WTC11 (cell line): ENCODE results near the gene SLC25A14. TPM values are rescaled to one million over a fixed set of nuclear protein-coding genes. Genes with fewer than 3 reads are reported as not detected.

Experiments
- ATAC-seq: fragments of 200-7000 bp; cut with Tn5 transposase; 2 replicates; pipeline ENCODE4 v1.10.0; 2021; ENCODE audit warnings: mild to moderate bottlenecking, moderate library complexity
- CTCF ChIA-PET: fragments of 300-600 bp; sonication (Branson Sonifier 250); formaldehyde crosslinking; loops from one replicate; lab custom pipeline; 2021; ENCODE audit warnings: antibody characterized with exemption; lab: Charles Lee
- POLR2A ChIA-PET: fragments of 350-600 bp; sonication (Branson Sonifier 250); formaldehyde crosslinking; loops from one replicate; lab custom pipeline; 2021; ENCODE audit warnings: antibody characterized with exemption; lab: Charles Lee
- DNase-seq: peaks from one replicate; pipeline ENCODE4 v3.0.0; 2021; ENCODE audit warnings: low spot score
- H3K27ac Mint-ChIP-seq: 2 replicates; pipeline ENCODE4 v1.8.0; 2021; ENCODE audit warnings: mixed read lengths
- H3K27me3 Mint-ChIP-seq: 2 replicates; pipeline ENCODE4 v1.8.0; 2021; ENCODE audit warnings: low read depth, mild to moderate bottlenecking, moderate library complexity, mixed read lengths
- H3K36me3 Mint-ChIP-seq: 2 replicates; pipeline ENCODE4 v1.8.0; 2021; ENCODE audit warnings: mixed read lengths
- H3K4me1 Mint-ChIP-seq: 2 replicates; pipeline ENCODE4 v1.8.0; 2022; ENCODE audit warnings: mixed read lengths
- H3K4me3 Mint-ChIP-seq: 2 replicates; pipeline ENCODE4 v1.8.0; 2021; ENCODE audit warnings: mild to moderate bottlenecking, moderate library complexity, mixed read lengths
- H3K9me3 Mint-ChIP-seq: 2 replicates; pipeline ENCODE4 v1.8.0; 2021; ENCODE audit warnings: mixed read lengths
- ATF1 ChIP-seq: sonication (generic); formaldehyde crosslinking; IDR thresholded peaks from 2 replicates; pipeline ENCODE4 v1.8.1; 2023; ENCODE audit warnings: mild to moderate bottlenecking, moderate library complexity, missing genetic modification reagents
- CREB1 ChIP-seq: sonication (generic); formaldehyde crosslinking; IDR thresholded peaks from 2 replicates; pipeline ENCODE4 v1.8.0; 2023; ENCODE audit warnings: mild to moderate bottlenecking, missing genetic modification reagents
- E2F4 ChIP-seq: sonication (generic); formaldehyde crosslinking; IDR thresholded peaks from 2 replicates; pipeline ENCODE4 v1.8.1; 2022; ENCODE audit warnings: low read depth, mild to moderate bottlenecking, moderate library complexity, missing genetic modification reagents, borderline replicate concordance
- E2F5 ChIP-seq: sonication (generic); formaldehyde crosslinking; IDR thresholded peaks from 2 replicates; pipeline ENCODE4 v1.8.1; 2022; ENCODE audit warnings: mild to moderate bottlenecking, moderate library complexity, missing genetic modification reagents
- ERG ChIP-seq: fragments of 250-450 bp; sonication (Bioruptor Pico); IDR thresholded peaks from 2 replicates; pipeline ENCODE4 v1.8.0; 2021; ENCODE audit warnings: mild to moderate bottlenecking
- FOXJ3 ChIP-seq: sonication (generic); formaldehyde crosslinking; IDR thresholded peaks from 2 replicates; pipeline ENCODE4 v1.9.0; 2021; ENCODE audit warnings: missing genetic modification reagents, mild to moderate bottlenecking, borderline replicate concordance
- GRHL2 ChIP-seq: fragments of 250-450 bp; sonication (Bioruptor Pico); IDR thresholded peaks from 2 replicates; pipeline ENCODE4 v1.8.0; 2022; ENCODE audit warnings: mild to moderate bottlenecking, moderate library complexity; ENCODE audit not compliant: insufficient replicate concordance, severe bottlenecking
- HMGA2 ChIP-seq: fragments of 250-450 bp; sonication (Bioruptor Pico); IDR thresholded peaks from 2 replicates; pipeline ENCODE4 v1.4.0; 2021; ENCODE audit warnings: mild to moderate bottlenecking, moderate library complexity
- HMGXB4 ChIP-seq: sonication (generic); formaldehyde crosslinking; IDR thresholded peaks from 2 replicates; pipeline ENCODE4 v1.8.1; 2023; ENCODE audit warnings: mild to moderate bottlenecking, moderate library complexity, missing genetic modification reagents
- KAT7 ChIP-seq: sonication (generic); formaldehyde crosslinking; IDR thresholded peaks from 2 replicates; pipeline ENCODE4 v1.8.1; 2023; ENCODE audit warnings: missing genetic modification reagents, mild to moderate bottlenecking, borderline replicate concordance
- NFYB ChIP-seq: sonication (generic); formaldehyde crosslinking; conservative IDR thresholded peaks from 2 replicates; pipeline ENCODE4 v1.8.0; 2022; ENCODE audit warnings: low read depth, missing genetic modification reagents
- NR1H2 ChIP-seq: sonication (generic); formaldehyde crosslinking; IDR thresholded peaks from 2 replicates; pipeline ENCODE4 v1.9.0; 2021; ENCODE audit warnings: mild to moderate bottlenecking, moderate library complexity, missing genetic modification reagents
- OVOL2 ChIP-seq: fragments of 250-450 bp; sonication (Bioruptor Pico); IDR thresholded peaks from 2 replicates; pipeline ENCODE4 v1.9.0; 2021; ENCODE audit warnings: mild to moderate bottlenecking, borderline replicate concordance
- PREB ChIP-seq: sonication (generic); formaldehyde crosslinking; IDR thresholded peaks from 2 replicates; pipeline ENCODE4 v1.8.1; 2022; ENCODE audit warnings: mild to moderate bottlenecking, missing genetic modification reagents, moderate library complexity, borderline replicate concordance
- SMAD4 ChIP-seq: sonication (generic); formaldehyde crosslinking; IDR thresholded peaks from 2 replicates; pipeline ENCODE4 v1.8.0; 2022; ENCODE audit warnings: mild to moderate bottlenecking, missing genetic modification reagents
- SOX15 ChIP-seq: fragments of 250-450 bp; sonication (Bioruptor Pico); IDR thresholded peaks from 2 replicates; pipeline ENCODE4 v1.9.0; 2021; ENCODE audit warnings: mild to moderate bottlenecking
- TCF7 ChIP-seq: sonication (generic); formaldehyde crosslinking; IDR thresholded peaks from 2 replicates; pipeline ENCODE4 v1.8.0; 2022; ENCODE audit warnings: mild to moderate bottlenecking, low read depth, missing genetic modification reagents, moderate library complexity
- TEAD1 ChIP-seq: sonication (generic); formaldehyde crosslinking; IDR thresholded peaks from 2 replicates; pipeline ENCODE4 v1.8.0; 2022; ENCODE audit warnings: mild to moderate bottlenecking, missing genetic modification reagents
- TEAD4 ChIP-seq: sonication (generic); formaldehyde crosslinking; IDR thresholded peaks from 2 replicates; pipeline ENCODE4 v1.8.0; 2022; ENCODE audit warnings: mild to moderate bottlenecking, missing genetic modification reagents
- USF1 ChIP-seq: sonication (generic); formaldehyde crosslinking; IDR thresholded peaks from 2 replicates; pipeline ENCODE4 v1.8.0; 2022; ENCODE audit warnings: mild to moderate bottlenecking, missing genetic modification reagents
- USF2 ChIP-seq: sonication (generic); formaldehyde crosslinking; IDR thresholded peaks from 2 replicates; pipeline ENCODE4 v1.8.1; 2023; ENCODE audit warnings: mild to moderate bottlenecking, missing genetic modification reagents, moderate library complexity
- ZBTB43 ChIP-seq: sonication (generic); formaldehyde crosslinking; IDR thresholded peaks from 2 replicates; pipeline ENCODE4 v1.8.1; 2023; ENCODE audit warnings: mild to moderate bottlenecking, missing genetic modification reagents
- ZMAT4 ChIP-seq: fragments of 250-450 bp; sonication (Bioruptor Pico); IDR thresholded peaks from 2 replicates; pipeline ENCODE4 v1.9.0; 2021; ENCODE audit warnings: mild to moderate bottlenecking
- ZNF138 ChIP-seq: sonication (generic); formaldehyde crosslinking; conservative IDR thresholded peaks from 2 replicates; pipeline ENCODE4 v1.8.1; 2022; ENCODE audit warnings: mild to moderate bottlenecking, moderate library complexity, missing genetic modification reagents
- ZNF219 ChIP-seq: sonication (generic); formaldehyde crosslinking; IDR thresholded peaks from 2 replicates; pipeline ENCODE4 v1.8.0; 2023; ENCODE audit warnings: missing genetic modification reagents, mild to moderate bottlenecking, borderline replicate concordance
- ZNF396 ChIP-seq: fragments of 250-450 bp; sonication (Bioruptor Pico); IDR thresholded peaks from 2 replicates; pipeline ENCODE4 v1.8.0; 2021; ENCODE audit warnings: mild to moderate bottlenecking, moderate library complexity, borderline replicate concordance
- ZNF416 ChIP-seq: fragments of 250-450 bp; sonication (Bioruptor Pico); IDR thresholded peaks from 2 replicates; pipeline ENCODE4 v1.9.0; 2021; ENCODE audit warnings: mild to moderate bottlenecking, inconsistent platforms
- ZNF671 ChIP-seq: fragments of 250-450 bp; sonication (Bioruptor Pico); IDR thresholded peaks from 2 replicates; pipeline ENCODE4 v1.8.0; 2021; ENCODE audit warnings: mild to moderate bottlenecking
- total RNA-seq: library from RNA; stranded (reverse); gene quantifications from 3 replicates; pipeline ENCODE4 v1.2.3, GENCODE V29; 2021

SLC25A14 gene
- total RNA-seq, 1 experiment from 2014 or later: 21.2 TPM

- H3K27ac Mint-ChIP-seq: no peak overlapping the region
- H3K9me3 Mint-ChIP-seq: no peaks in the 10 kb centered on the region
- TF ChIP-seq ZNF219 (CRISPR knock-in tag) (no peak), USF1 (no peak), TCF7 (CRISPR knock-in tag) (no peak), KAT7 (CRISPR knock-in tag) (no peak), HMGXB4 (CRISPR knock-in tag) (no peak), SMAD4 (CRISPR knock-in tag) (no peak), E2F4 (CRISPR knock-in tag) (no peak), ATF1 (CRISPR knock-in tag) (no peak), ZMAT4 (CRISPR knock-in tag) (no peak), TEAD1 (CRISPR knock-in tag) (no peak), ZBTB43 (no peak), ZNF396 (CRISPR knock-in tag) (no peak), CREB1 (CRISPR knock-in tag) (no peak), GRHL2 (CRISPR knock-in tag) (no peak), ZNF138 (CRISPR knock-in tag) (no peak)
- DNase-seq (no peak), ATAC-seq (no peak)
- POLR2A ChIA-PET: no interaction called here
- no peak overlapping the region for H3K4me3 Mint-ChIP-seq
- H3K36me3 Mint-ChIP-seq: peaks cover 5% of the 10 kb centered on the region
- CTCF ChIA-PET: no interaction called here
- no peaks in the 10 kb centered on the region for H3K27me3 Mint-ChIP-seq
- peaks cover 17% of the 10 kb centered on the region for H3K4me1 Mint-ChIP-seq
Observed at GRCh38 chrX:130418066-130418465, 78.3 kb downstream of the SLC25A14 start.

- peaks cover 17% of the 10 kb centered on the region for H3K4me1 Mint-ChIP-seq
- H3K4me3 Mint-ChIP-seq: no peak overlapping the region
- peaks cover 5% of the 10 kb centered on the region for H3K36me3 Mint-ChIP-seq
- H3K9me3 Mint-ChIP-seq: no peaks in the 10 kb centered on the region
- ChIA-PET POLR2A (no interaction called here), CTCF (no interaction called here)
- no peak for ATAC-seq
- no peak overlapping the region for H3K27ac Mint-ChIP-seq
- H3K27me3 Mint-ChIP-seq: peaks cover 4% of the 10 kb centered on the region
- DNase-seq: no peak
- TF ChIP-seq NFYB (CRISPR knock-in tag) (no peak), E2F5 (CRISPR knock-in tag) (no peak), FOXJ3 (CRISPR knock-in tag) (no peak), ZNF416 (CRISPR knock-in tag) (no peak), TEAD1 (CRISPR knock-in tag) (no peak), ZNF219 (CRISPR knock-in tag) (no peak), NR1H2 (no peak), SOX15 (CRISPR knock-in tag) (no peak), PREB (CRISPR knock-in tag) (no peak), ATF1 (CRISPR knock-in tag) (no peak), TEAD4 (CRISPR knock-in tag) (no peak), OVOL2 (CRISPR knock-in tag) (no peak), USF2 (CRISPR knock-in tag) (no peak), ZNF671 (CRISPR knock-in tag) (no peak), ERG (CRISPR knock-in tag) (no peak), HMGA2 (CRISPR knock-in tag) (no peak)
Observed at GRCh38 chrX:130418740-130419139, 79.0 kb downstream of the SLC25A14 start.
